ENCODE data around the gene TMEM53.

TMEM53 gene

DNA sequence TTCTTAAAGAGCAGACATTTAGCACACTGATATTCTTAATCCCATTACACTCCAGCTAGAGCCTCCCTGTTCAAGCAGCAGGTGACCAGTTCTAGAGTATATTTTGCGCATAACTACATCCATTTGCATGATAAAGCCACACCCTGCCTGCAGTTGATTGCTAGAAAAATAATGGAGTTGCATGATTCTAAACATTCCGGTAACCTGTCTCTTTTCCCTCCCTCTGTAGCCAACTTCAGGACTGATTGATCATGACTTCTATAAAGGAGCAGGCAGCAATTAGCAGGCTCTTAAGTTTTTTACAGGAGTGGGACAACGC lies 15.1 kb upstream of the TMEM53 start:
- no peak overlapping the region for H3K4me3 ChIP-seq (replicated peaks; ENCODE audit: low read depth, low read length)
- no peak for DNase-seq (ENCODE audit: low read depth)
- no peak for TF ChIP-seq CTCF (IDR thresholded peaks at IDR 0.05; ENCODE audit: low read length, missing control alignments)

- DNase-seq (ENCODE audit: low read depth), result no peak
- no peak for TF ChIP-seq CTCF (IDR thresholded peaks at IDR 0.05; ENCODE audit: low read length, missing control alignments)
- no peak overlapping the region for H3K4me3 ChIP-seq (replicated peaks; ENCODE audit: low read depth, low read length)
These were observed 14.6 kb upstream of the TMEM53 start for GRCh38 chr1:44688760-44689446.

- DNase-seq (ENCODE audit: low read depth), result no peak
- no peak for TF ChIP-seq CTCF (IDR thresholded peaks at IDR 0.05; ENCODE audit: low read length, missing control alignments)
These were observed 11.6 kb upstream of the TMEM53 start for GRCh38 chr1:44685881-44686280.

DNA sequence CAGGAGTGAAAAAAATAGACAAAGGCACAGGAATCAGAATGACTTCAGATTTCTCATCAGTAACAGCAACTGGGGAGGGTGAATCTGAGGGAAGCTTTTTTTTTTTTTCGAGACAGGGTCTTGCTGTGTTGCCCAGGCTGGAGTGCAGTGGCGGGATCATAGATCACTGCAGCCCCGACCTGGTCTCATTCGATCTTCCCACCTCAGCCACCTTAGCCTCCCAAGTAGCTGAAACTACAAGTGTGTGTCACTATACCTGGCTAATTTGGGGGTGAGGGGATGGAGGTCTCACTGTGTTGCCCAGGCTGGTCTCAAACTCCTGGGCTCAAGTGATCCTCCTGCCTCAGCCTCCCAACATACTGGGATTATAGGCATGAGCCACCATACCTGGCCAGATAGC lies 10.9 kb upstream of the TMEM53 start:
- no peak for TF ChIP-seq CTCF (IDR thresholded peaks at IDR 0.05; ENCODE audit: low read length, missing control alignments)
- DNase-seq (ENCODE audit: low read depth), result no peak

More at GRCh38 chr1:44685881-44686280, 11.6 kb upstream of the TMEM53 start:
- no peak overlapping the region for H3K4me3 ChIP-seq (replicated peaks; ENCODE audit: low read depth, low read length)

DNA sequence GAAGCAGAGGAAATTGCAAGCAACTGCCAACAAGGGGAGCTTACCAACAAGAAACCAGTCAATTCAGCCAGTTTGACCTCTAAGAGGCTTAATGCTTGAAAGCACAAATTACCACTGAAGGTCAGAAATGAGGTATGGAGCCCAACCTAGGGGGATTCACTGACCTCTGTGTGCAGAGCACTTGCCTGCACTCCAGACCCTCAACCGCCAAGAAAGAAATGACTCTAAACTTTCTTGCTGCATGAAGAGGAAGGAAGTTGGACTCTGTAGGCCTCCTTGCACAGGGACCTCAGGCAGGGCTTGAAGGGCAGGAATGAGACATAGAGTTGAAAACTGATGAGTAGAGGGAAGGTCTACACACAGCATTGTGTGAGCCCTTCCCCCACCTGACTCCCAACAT lies 10.2 kb upstream of the TMEM53 start:
- no peak for TF ChIP-seq CTCF (IDR thresholded peaks at IDR 0.05; ENCODE audit: low read length, missing control alignments)
- no peak overlapping the region for H3K4me3 ChIP-seq (replicated peaks; ENCODE audit: low read depth, low read length)
- DNase-seq (ENCODE audit: low read depth), result no peak

More for the DNA sequence above, 10.9 kb upstream of the TMEM53 start:
- no peak overlapping the region for H3K4me3 ChIP-seq (replicated peaks; ENCODE audit: low read depth, low read length)

DNA sequence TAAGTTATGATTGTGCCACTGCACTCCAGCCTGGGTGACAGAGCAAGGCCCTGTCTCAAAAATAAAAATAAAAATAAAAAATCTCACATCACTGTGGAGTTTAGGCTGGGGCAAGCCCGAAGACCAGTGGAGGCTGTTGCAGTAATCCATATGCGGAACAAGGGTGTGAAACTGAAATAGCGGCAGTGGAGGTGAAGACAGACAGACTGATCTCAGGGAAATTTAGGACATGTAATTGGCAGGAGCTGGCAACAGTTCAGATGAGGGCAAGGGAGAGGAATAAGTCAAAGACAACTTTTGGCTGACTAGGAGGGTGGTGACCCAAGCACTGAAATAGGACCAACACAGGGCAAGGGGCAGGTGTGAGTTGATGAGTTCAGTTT lies 8.6 kb upstream of the TMEM53 start:
- no peak for TF ChIP-seq CTCF (IDR thresholded peaks at IDR 0.05; ENCODE audit: low read length, missing control alignments)
- DNase-seq (ENCODE audit: low read depth), result no peak

More for the DNA sequence above, 8.6 kb upstream of the TMEM53 start:
- no peak overlapping the region for H3K4me3 ChIP-seq (replicated peaks; ENCODE audit: low read depth, low read length)

All from fibroblast of pulmonary artery (primary cell).